CD4-positive, alpha-beta memory T cell (primary cell): ENCODE results near the gene PLAAT3. TPM values are rescaled to one million over a fixed set of nuclear protein-coding genes. Genes with fewer than 3 reads are reported as not detected.

Experiments
- CTCF ChIA-PET: fragments of 350-600 bp; sonication (Branson Sonifier 250); formaldehyde crosslinking; loops from one replicate; lab custom pipeline; 2021; ENCODE audit warnings: inconsistent platforms; ENCODE audit not compliant: partially characterized antibody; lab: Charles Lee
- POLR2A ChIA-PET: fragments of 350-600 bp; sonication (Branson Sonifier 250); formaldehyde crosslinking; loops from one replicate; lab custom pipeline; 2021; ENCODE audit not compliant: partially characterized antibody; lab: Charles Lee
- DNase-seq, 5 donors: peaks; one replicate each; pipeline versions ENCODE4 v3.0.0 to v3.0.0-alpha.2; 2020 to 2022; ENCODE audit warnings: mixed read lengths in 1 of 5
- H3K27ac ChIP-seq: one replicate; pipeline ENCODE4 v1.7.0; 2013; ENCODE audit warnings: low read depth, low read length
- H3K27me3 ChIP-seq: 2 replicates; pipeline ENCODE4 v1.7.0; 2013; ENCODE audit warnings: mild to moderate bottlenecking, low read length, moderate library complexity; ENCODE audit not compliant: insufficient read depth
- H3K36me3 ChIP-seq: 2 replicates; pipeline ENCODE4 v1.7.0; 2013; ENCODE audit warnings: mild to moderate bottlenecking, low read length, moderate library complexity; ENCODE audit not compliant: insufficient read depth
- H3K4me1 ChIP-seq: 2 replicates; pipeline ENCODE4 v1.7.0; 2013; ENCODE audit warnings: mild to moderate bottlenecking, low read length, moderate library complexity; ENCODE audit not compliant: insufficient read depth
- H3K4me3 ChIP-seq, 2 donors: one replicate each; pipeline ENCODE4 v1.7.0; 2013; ENCODE audit warnings: low read length in 2 of 2, mild to moderate bottlenecking in 1 of 2
- H3K9me3 ChIP-seq, 2 donors: one replicate each; pipeline ENCODE4 v1.7.0; 2013; ENCODE audit warnings: low read length in 2 of 2, control low read depth in 1 of 2; ENCODE audit not compliant: control insufficient read depth in 1 of 2
- H3K27ac Mint-ChIP-seq, 7 donors: one replicate each; pipeline ENCODE4 v1.8.0; 2020 to 2021; ENCODE audit warnings: mixed read lengths in 7 of 7, mild to moderate bottlenecking in 6 of 7, inconsistent platforms in 3 of 7, moderate library complexity in 3 of 7
- H3K27me3 Mint-ChIP-seq, 2 donors: one replicate each; pipeline ENCODE4 v1.8.0; 2020 to 2021; ENCODE audit warnings: mixed read lengths in 2 of 2
- H3K36me3 Mint-ChIP-seq, 2 donors: one replicate each; pipeline ENCODE4 v1.8.0; 2020 to 2021; ENCODE audit warnings: mixed read lengths in 2 of 2, inconsistent platforms in 1 of 2, mild to moderate bottlenecking in 1 of 2
- H3K4me1 Mint-ChIP-seq, 4 donors: one replicate each; pipeline ENCODE4 v1.8.0; 2020 to 2021; ENCODE audit warnings: mixed read lengths in 4 of 4, mild to moderate bottlenecking in 1 of 4
- H3K4me3 Mint-ChIP-seq, 8 donors: one replicate each; pipeline ENCODE4 v1.8.0; 2020 to 2021; ENCODE audit warnings: mixed read lengths in 8 of 8, mild to moderate bottlenecking in 7 of 8, moderate library complexity in 6 of 8, inconsistent platforms in 3 of 8
- H3K9me3 Mint-ChIP-seq, 8 donors: one replicate each; pipeline ENCODE4 v1.8.0; 2020 to 2021; ENCODE audit warnings: mixed read lengths in 8 of 8, mild to moderate bottlenecking in 5 of 8, inconsistent platforms in 3 of 8, moderate library complexity in 1 of 8
- intact Hi-C: fragments of 100-400 bp; cut with micrococcal nuclease; formaldehyde crosslinking; loops from one replicate; pipeline ENCODE4 v1.15.1; 2023
- polyA plus RNA-seq, 2 donors: library from polyadenylated mRNA; unstranded; fragments of 300-500 nt; fragmentation: Illumina TruSeq; gene quantifications; one replicate each; pipeline ENCODE4 v1.2.3, GENCODE V29; 2021
- total RNA-seq, 2 experiments: library from RNA; stranded (reverse); gene quantifications; one replicate each; pipeline ENCODE4 v1.2.3, GENCODE V29; 2021

Gene PLAAT3
- total RNA-seq (1 to 10 TPM; 3.6 to 4.7 TPM), polyA plus RNA-seq (1 to 10 TPM; 7.4 to 9.2 TPM)

DNA sequence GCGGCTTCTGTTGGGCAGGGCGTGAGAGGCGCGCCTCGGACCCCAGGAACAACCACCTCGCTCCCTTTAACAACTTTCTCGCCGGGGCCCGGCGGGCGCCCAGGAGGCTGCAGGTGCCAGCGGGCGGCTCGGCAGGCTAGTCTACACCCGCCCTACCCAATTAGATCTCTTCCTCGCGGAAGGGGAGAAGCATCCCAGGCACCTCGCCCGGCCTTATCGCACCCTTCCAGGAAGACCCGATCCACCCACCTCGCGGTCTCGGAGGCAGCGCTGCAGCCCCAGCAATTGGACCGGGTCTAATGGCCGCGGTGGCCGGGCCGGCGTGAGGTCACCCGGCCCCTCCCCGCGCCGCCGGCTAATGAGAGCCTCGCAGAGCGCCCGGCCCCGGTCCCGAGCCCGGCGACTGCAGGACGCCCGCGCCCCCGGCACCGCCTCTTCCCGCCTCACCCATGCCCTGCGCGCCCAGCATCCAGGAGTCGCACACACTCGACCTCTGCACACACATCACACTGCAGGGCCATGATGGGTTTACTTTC lies at the start of gene PLAAT3:
PLAAT3 (minus strand) TSS at position 298 of the 536 bp plus-strand sequence. CDS start 419 bp downstream, outside the sequence.
- Mint-ChIP-seq H3K4me1 (peaks cover 9 to 33% (median 22%) of the 10 kb centered on the region in 4 donors), H3K36me3 (no peaks in the 10 kb centered on the region), H3K27ac (peak within 1 kb of the TSS; percentile 73 to 88 (median 80)), H3K4me3 (peak within 1 kb of the TSS; percentile 87 to 93 (median 89)), H3K9me3 (no peaks in the 10 kb centered on the region), H3K27me3 (no peaks in the 10 kb centered on the region)
- ChIA-PET POLR2A (interaction anchor here (1.1 to 3.5 kb wide), 7 partner anchors 9 to 123 kb away, joined by 3 to 8 read pairs (median 4); partner anchors contain the start of genes PLAAT4 and PLAAT5), CTCF (interaction anchor here (1.3 kb wide), 1 partner anchor 135 kb away, joined by 6 read pairs; no protein-coding TSS in a partner anchor)
- Histone ChIP-seq H3K9me3 (no peaks in the 10 kb centered on the region), H3K27ac (peak within 1 kb of the TSS; percentile 47), H3K4me1 (no peaks in the 10 kb centered on the region), H3K27me3 (no peaks in the 10 kb centered on the region), H3K4me3 (peak within 1 kb of the TSS; percentile 47 to 67), H3K36me3 (no peaks in the 10 kb centered on the region)
- peak; percentile 16 to 40 (median 19) for DNase-seq
- intact Hi-C loops, result loop anchor here (1.0 to 5.0 kb wide), 3 partner anchors 42 to 77 kb away; partner anchors contain the start of genes ATL3 and PLAAT4

DNA sequence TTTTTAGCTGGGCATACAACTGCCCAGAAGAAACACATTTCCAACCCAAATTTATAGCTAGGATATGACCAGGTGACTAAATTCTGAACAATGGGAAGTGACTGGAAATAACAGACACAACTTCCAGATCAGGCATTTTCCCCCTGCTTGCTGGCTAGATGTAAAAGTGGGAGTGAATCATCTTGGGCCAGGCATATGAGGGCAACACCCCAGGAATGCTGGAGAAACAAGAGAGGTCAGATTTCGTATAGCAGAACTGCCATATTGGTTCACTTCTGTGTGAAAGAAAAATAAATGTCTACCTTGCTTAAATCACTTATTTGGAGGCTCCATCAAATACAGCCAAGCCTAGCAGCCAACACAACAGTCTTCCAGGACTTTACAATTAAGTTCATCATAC lies 49.6 kb upstream of the PLAAT3 start:
- Mint-ChIP-seq H3K4me3 (no peak overlapping the region), H3K27me3 (no peaks in the 10 kb centered on the region), H3K4me1 (peaks cover 24 to 62% (median 48%) of the 10 kb centered on the region in 4 donors), H3K36me3 (peaks cover 4 to 12% of the 10 kb centered on the region in 2 donors), H3K9me3 (no peaks in the 10 kb centered on the region), H3K27ac (peak overlapping the region in 1 of 7 donors; percentile 66)
- POLR2A ChIA-PET, result no interaction called here
- Histone ChIP-seq H3K36me3 (peaks cover 2% of the 10 kb centered on the region), H3K4me3 (no peak overlapping the region), H3K9me3 (no peaks in the 10 kb centered on the region), H3K27ac (no peak overlapping the region), H3K4me1 (peaks cover 23% of the 10 kb centered on the region), H3K27me3 (no peaks in the 10 kb centered on the region)
- DNase-seq, result no peak
- intact Hi-C loops, result no loop called here
- CTCF ChIA-PET, result no interaction called here

DNA sequence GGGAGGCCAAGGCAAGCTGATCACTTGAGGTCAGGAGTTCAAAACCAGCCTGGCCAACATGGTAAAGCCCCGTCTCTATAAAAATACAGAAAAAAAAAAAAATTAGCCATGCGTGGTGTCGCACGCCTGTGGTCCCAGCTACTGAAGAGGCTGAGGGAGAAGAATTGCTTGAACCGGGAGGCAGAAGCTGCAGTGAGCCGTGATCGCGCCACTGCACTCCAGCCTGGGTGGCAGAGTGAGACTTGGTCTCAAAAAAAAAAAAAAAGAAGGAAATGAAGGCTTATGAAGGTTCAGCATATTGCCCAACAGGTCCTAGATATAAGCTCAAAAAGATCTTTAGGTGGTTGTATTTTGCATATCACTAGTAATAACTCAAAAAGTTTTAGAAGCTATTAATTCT lies 46.7 kb upstream of the PLAAT3 start:
- H3K9me3 Mint-ChIP-seq, result no peaks in the 10 kb centered on the region
- DNase-seq, result no peak
- H3K27me3 Mint-ChIP-seq, result no peaks in the 10 kb centered on the region
- H3K36me3 Mint-ChIP-seq, result peaks cover 7 to 16% of the 10 kb centered on the region in 2 donors
- Histone ChIP-seq H3K27me3 (no peaks in the 10 kb centered on the region), H3K4me1 (peaks cover 3% of the 10 kb centered on the region), H3K36me3 (peaks cover 9% of the 10 kb centered on the region), H3K9me3 (no peaks in the 10 kb centered on the region), H3K4me3 (no peak overlapping the region), H3K27ac (no peak overlapping the region)
- peaks cover 16 to 45% (median 32%) of the 10 kb centered on the region in 4 donors for H3K4me1 Mint-ChIP-seq
- no peak overlapping the region for H3K4me3 Mint-ChIP-seq
- ChIA-PET POLR2A (interaction anchor here (0.7 to 0.8 kb wide), 2 partner anchors 20 to 77 kb away, joined by 3 read pairs; partner anchors contain the start of gene RTN3), CTCF (interaction anchor here (1.0 to 1.6 kb wide), 5 partner anchors 8 to 182 kb away, joined by 3 to 7 read pairs (median 4); partner anchors contain the start of gene ATL3)
- H3K27ac Mint-ChIP-seq, result peak overlapping the region in 1 of 7 donors; percentile 35
- intact Hi-C loops, result no loop called here

DNA sequence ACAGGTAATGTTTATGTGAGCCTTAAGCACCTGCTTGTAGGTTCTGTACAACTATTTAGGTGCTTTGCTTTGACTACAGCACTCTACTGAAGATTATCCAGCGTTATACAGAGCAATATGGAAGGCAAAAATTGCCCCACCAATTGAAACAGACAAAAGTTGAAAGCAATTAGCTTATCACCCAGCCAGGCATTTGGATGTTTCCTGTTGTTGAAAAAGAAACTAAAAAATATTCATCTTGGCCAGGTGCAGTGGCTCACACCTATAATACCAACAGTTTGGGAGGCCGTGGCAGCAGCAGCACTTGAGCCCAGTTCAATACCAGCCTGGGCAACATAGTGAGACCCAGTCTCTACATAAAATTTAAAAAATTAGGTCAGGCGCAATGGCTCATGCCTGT lies 38.4 kb upstream of the PLAAT3 start:
- Histone ChIP-seq H3K4me1 (peaks cover 17% of the 10 kb centered on the region), H3K9me3 (no peaks in the 10 kb centered on the region), H3K4me3 (no peak overlapping the region), H3K27ac (no peak overlapping the region), H3K27me3 (no peaks in the 10 kb centered on the region), H3K36me3 (peaks cover 26% of the 10 kb centered on the region)
- Mint-ChIP-seq H3K4me3 (peak overlapping the region in 1 of 8 donors; percentile 36), H3K27me3 (no peaks in the 10 kb centered on the region), H3K9me3 (no peaks in the 10 kb centered on the region), H3K36me3 (peaks cover 35 to 49% of the 10 kb centered on the region in 2 donors), H3K27ac (peak overlapping the region in 6 of 7 donors; percentile 3 to 78 (median 45)), H3K4me1 (peaks cover 9 to 17% (median 14%) of the 10 kb centered on the region in 4 donors)
- intact Hi-C loops, result no loop called here
- CTCF ChIA-PET, result interaction anchor here (1.4 kb wide), 2 partner anchors 11 to 86 kb away, joined by 3 to 5 read pairs; no protein-coding TSS in a partner anchor
- POLR2A ChIA-PET, result no interaction called here
- DNase-seq, result peak in 1 of 5 donors; percentile 6

DNA sequence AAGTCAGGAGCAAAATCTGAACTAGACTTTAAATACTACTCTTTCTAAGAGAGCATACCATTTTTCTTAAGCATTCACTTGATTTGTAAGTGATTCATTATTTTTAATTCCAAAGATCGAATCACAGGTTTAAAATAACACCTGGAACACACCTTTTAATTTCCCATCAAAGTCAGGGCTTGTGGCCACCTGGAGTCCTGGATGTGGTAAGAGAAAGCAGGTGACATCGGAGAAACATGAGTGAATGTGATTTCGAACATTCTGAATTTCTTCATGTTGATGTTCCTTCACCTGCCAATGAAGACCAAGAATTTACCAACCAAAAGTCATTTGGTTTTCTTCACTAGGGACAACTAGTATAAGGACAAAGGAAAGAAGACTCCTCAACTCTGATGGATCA lies 29.0 kb upstream of the PLAAT3 start:
- Mint-ChIP-seq H3K4me3 (no peak overlapping the region), H3K27ac (no peak overlapping the region), H3K27me3 (no peaks in the 10 kb centered on the region), H3K36me3 (peaks cover 49 to 52% of the 10 kb centered on the region in 2 donors), H3K9me3 (no peaks in the 10 kb centered on the region), H3K4me1 (peaks cover 4 to 15% (median 8%) of the 10 kb centered on the region in 4 donors)
- Histone ChIP-seq H3K27ac (no peak overlapping the region), H3K36me3 (peaks cover 25% of the 10 kb centered on the region), H3K4me3 (no peak overlapping the region), H3K27me3 (no peaks in the 10 kb centered on the region), H3K4me1 (no peaks in the 10 kb centered on the region), H3K9me3 (no peaks in the 10 kb centered on the region)
- ChIA-PET POLR2A (no interaction called here), CTCF (interaction anchor here (0.8 to 2.4 kb wide), 3 partner anchors 95 to 177 kb away, joined by 3 to 16 read pairs (median 10); no protein-coding TSS in a partner anchor)
- intact Hi-C loops, result no loop called here
- no peak for DNase-seq

DNA sequence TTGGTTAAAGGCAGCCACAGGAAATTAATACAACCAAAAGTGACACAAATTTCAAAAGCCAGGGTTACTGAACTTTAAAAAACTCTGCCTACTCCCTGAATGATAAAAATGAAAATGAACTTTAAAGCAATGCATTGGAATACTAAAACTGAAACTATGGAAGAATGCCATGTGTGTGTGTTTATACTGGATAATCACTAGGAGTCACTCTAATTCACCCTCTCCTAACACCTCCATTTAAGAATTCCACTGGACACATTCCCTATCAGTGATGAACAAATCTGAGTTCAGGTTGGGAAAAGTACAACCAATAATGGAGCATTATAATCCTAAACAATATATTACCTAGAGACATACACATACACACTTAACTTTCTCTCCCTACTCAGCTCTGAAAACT lies 27.5 kb upstream of the PLAAT3 start:
- intact Hi-C loops, result no loop called here
- POLR2A ChIA-PET, result no interaction called here

More for the DNA sequence above, 27.5 kb upstream of the PLAAT3 start:
- Histone ChIP-seq H3K27ac (no peak overlapping the region), H3K27me3 (no peaks in the 10 kb centered on the region), H3K9me3 (no peaks in the 10 kb centered on the region), H3K4me1 (no peaks in the 10 kb centered on the region), H3K4me3 (no peak overlapping the region), H3K36me3 (peaks cover 23% of the 10 kb centered on the region)
- DNase-seq, result no peak
- Mint-ChIP-seq H3K36me3 (peaks cover 40 to 49% of the 10 kb centered on the region in 2 donors), H3K4me1 (peaks cover 7 to 19% (median 12%) of the 10 kb centered on the region in 4 donors), H3K27me3 (no peaks in the 10 kb centered on the region), H3K27ac (peak overlapping the region in 3 of 7 donors; percentile 36 to 57 (median 55)), H3K4me3 (no peak overlapping the region), H3K9me3 (no peaks in the 10 kb centered on the region)
- CTCF ChIA-PET, result interaction anchor here (2.0 to 8.6 kb wide), 3 partner anchors 10 to 163 kb away, joined by 5 to 109 read pairs (median 16); no protein-coding TSS in a partner anchor
